Uterus (tissue), 2 donors: Measurements from ENCODE around the gene NCDN.

Source experiments
- POLR2A ChIP-seq, 2 donors: fragments of 450-650 bp; IDR thresholded peaks; one replicate each; pipeline ENCODE4 v1.6.1; 2016; ENCODE audit warnings: antibody characterized with exemption in 2 of 2, mild to moderate bottlenecking in 1 of 2, moderate library complexity in 1 of 2
- TF ChIP-seq, protein P1 (sequence below), 4 experiments: fragments of 200-600 bp in 2 of 4; fragments of 450-650 bp in 2 of 4; sonication (generic) in 2 of 4; IDR thresholded peaks; one replicate each; pipeline ENCODE4 v1.5.1; 2016 to 2019; ENCODE audit warnings: antibody characterized with exemption in 4 of 4, mild to moderate bottlenecking in 2 of 4, moderate library complexity in 1 of 4

DNA sequence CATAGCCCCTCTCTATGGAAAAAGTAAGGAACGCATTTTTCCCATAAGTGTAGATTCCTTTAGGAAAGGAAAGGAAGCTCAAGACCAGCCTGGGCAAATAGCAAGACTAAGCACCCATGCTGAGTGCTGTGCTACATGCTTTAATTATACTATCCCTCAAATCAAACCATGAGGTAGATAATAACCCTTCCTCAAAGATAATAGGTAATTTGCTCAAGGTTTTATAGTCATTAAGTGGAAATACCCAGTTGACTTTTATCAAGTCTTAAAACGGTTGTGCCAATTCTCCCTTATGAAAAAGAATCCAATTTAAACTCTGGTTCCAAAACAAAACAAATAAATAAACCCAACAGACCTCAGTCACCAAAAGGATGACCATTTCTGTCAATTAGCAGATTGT lies 3.7 kb upstream of the NCDN start:
- TF ChIP-seq, protein P1, sequence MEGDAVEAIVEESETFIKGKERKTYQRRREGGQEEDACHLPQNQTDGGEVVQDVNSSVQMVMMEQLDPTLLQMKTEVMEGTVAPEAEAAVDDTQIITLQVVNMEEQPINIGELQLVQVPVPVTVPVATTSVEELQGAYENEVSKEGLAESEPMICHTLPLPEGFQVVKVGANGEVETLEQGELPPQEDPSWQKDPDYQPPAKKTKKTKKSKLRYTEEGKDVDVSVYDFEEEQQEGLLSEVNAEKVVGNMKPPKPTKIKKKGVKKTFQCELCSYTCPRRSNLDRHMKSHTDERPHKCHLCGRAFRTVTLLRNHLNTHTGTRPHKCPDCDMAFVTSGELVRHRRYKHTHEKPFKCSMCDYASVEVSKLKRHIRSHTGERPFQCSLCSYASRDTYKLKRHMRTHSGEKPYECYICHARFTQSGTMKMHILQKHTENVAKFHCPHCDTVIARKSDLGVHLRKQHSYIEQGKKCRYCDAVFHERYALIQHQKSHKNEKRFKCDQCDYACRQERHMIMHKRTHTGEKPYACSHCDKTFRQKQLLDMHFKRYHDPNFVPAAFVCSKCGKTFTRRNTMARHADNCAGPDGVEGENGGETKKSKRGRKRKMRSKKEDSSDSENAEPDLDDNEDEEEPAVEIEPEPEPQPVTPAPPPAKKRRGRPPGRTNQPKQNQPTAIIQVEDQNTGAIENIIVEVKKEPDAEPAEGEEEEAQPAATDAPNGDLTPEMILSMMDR (IDR thresholded peaks at IDR 0.05), result no peak
- TF ChIP-seq POLR2A (IDR thresholded peaks at IDR 0.05), result no peak
